ENCODE data around the gene POF1B. TPM values are rescaled to one million over a fixed set of nuclear protein-coding genes. Genes with fewer than 3 reads are reported as not detected.

POF1B gene
- total RNA-seq, 1 experiment from 2014 or later = not detected

DNA sequence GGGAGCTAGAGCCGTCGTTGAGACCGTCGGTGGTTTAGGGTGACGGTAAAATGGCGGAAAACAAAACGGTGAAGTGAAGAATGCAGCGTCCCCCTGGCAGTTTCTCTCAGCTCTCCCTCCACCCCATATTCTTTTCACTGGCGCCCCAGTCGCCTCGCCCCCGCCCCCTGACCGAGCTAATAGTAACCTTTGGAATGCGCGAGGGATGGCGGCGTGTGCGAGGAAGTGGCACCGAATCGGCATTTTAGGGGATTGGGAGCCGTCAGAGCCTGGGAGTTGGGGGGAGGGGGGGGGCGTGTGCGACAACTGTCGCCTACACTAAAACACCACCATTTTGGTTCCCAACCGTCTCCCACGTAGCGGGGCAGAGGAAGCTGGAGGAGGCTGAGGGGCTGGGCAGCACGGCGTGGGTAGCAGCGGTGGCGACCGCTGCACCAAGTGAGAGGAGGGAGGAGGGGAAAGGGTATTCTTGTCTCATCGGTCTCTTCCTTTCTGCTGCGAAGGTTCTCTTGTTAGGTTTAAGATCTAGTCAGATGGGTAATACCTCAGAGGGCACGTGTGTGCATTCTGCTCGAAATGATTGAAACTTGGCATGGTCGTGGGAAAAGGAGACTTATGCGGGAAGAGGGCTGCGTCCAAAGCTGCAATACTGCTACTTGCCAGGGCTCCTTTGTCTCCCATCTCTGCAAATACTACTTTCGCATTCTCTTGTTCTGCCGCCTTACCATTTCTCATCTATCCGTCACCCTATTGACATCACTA is 134.8 kb downstream of the POF1B start:
- POLR2A ChIA-PET (ENCODE audit: unreplicated experiment) = interaction anchor here (0.5 kb wide), 1 partner anchor 273 kb away, joined by 9 read pairs; no protein-coding TSS in a partner anchor
- Histone ChIP-seq H3K79me2 (ENCODE audit: low read length) (no peaks in the 10 kb centered on the region), H3K4me3 (ENCODE audit: low read length) (peak overlapping the region; percentile 71), H3K9ac (ENCODE audit: low read length) (peak overlapping the region; percentile 29), H3K4me2 (ENCODE audit: low read length) (peak overlapping the region; percentile 90), H3K4me1 (ENCODE audit: insufficient read depth, low read length) (no peaks in the 10 kb centered on the region), H3K27me3 (ENCODE audit: low read length) (peaks cover 18% of the 10 kb centered on the region), H2AFZ (ENCODE audit: low read length) (peak overlapping the region; percentile 93), H3K36me3 (ENCODE audit: low read depth, low read length) (no peaks in the 10 kb centered on the region), H3K27ac (ENCODE audit: low read length) (no peak overlapping the region), H3K9me3 (ENCODE audit: low read length) (no peaks in the 10 kb centered on the region), H3K9me2 (replicated peaks; ENCODE audit: low read length) (no peaks in the 10 kb centered on the region), H4K20me1 (ENCODE audit: low read length) (no peaks in the 10 kb centered on the region), H3F3A (ENCODE audit: low read length, unreplicated experiment) (no peaks in the 10 kb centered on the region)
- TSS peak; percentile 33 for BruUV-seq (replicated peaks)
- DNase-seq = no peak
- ATAC-seq = peak; percentile 47
- intact Hi-C loops (cut with micrococcal nuclease) = no loop called here
- TF ChIP-seq EZH2phosphoT487 (IDR thresholded peaks at IDR 0.05; ENCODE audit: borderline replicate concordance, low read length) = no peak
- TF ChIP-seq CTCF (conservative IDR thresholded peaks at IDR 0.05; ENCODE audit: low read depth, low read length) = no peak
- no peak for TF ChIP-seq EZH2 (IDR thresholded peaks at IDR 0.05; ENCODE audit: low read length, unreplicated experiment)
- CTCF ChIA-PET = no interaction called here

GRCh38 chrX:85243761-85244449 is 135.6 kb downstream of the POF1B start, which contains the start of the genes SATL1 and ZNF711:
Gene SATL1 (minus strand): TSS chrX:85243779. CDS start chrX:85108968, 134,811 bp downstream.
Gene ZNF711 (plus strand): TSS chrX:85243991. CDS start chrX:85247573, 3,582 bp downstream.
- Histone ChIP-seq H3K27ac (ENCODE audit: low read length) (no peak within 1 kb of the TSS), H3K4me3 (ENCODE audit: low read length) (peak within 1 kb of the TSS; percentile 71), H3F3A (ENCODE audit: low read length, unreplicated experiment) (no peaks in the 10 kb centered on the region), H3K27me3 (ENCODE audit: low read length) (peaks cover 18% of the 10 kb centered on the region), H3K36me3 (ENCODE audit: low read depth, low read length) (no peaks in the 10 kb centered on the region), H3K4me2 (ENCODE audit: low read length) (peak within 1 kb of the TSS; percentile 90), H3K9me3 (ENCODE audit: low read length) (no peaks in the 10 kb centered on the region), H3K4me1 (ENCODE audit: insufficient read depth, low read length) (no peaks in the 10 kb centered on the region), H3K9ac (ENCODE audit: low read length) (peak within 1 kb of the TSS; percentile 29), H3K79me2 (ENCODE audit: low read length) (no peaks in the 10 kb centered on the region), H3K9me2 (replicated peaks; ENCODE audit: low read length) (no peaks in the 10 kb centered on the region), H4K20me1 (ENCODE audit: low read length) (no peaks in the 10 kb centered on the region), H2AFZ (ENCODE audit: low read length) (peak within 1 kb of the TSS; percentile 93)
- ATAC-seq (peak; percentile 75), DNase-seq (no peak)
- TF ChIP-seq EZH2phosphoT487 (IDR thresholded peaks at IDR 0.05; ENCODE audit: borderline replicate concordance, low read length) = no peak
- TF ChIP-seq EZH2 (IDR thresholded peaks at IDR 0.05; ENCODE audit: low read length, unreplicated experiment) = no peak
- no peak for TF ChIP-seq CTCF (conservative IDR thresholded peaks at IDR 0.05; ENCODE audit: low read depth, low read length)
- ChIA-PET POLR2A (ENCODE audit: unreplicated experiment) (interaction anchor here (0.5 to 0.6 kb wide), 2 partner anchors 133 to 681 kb away, joined by 3 to 4 read pairs; no protein-coding TSS in a partner anchor), CTCF (no interaction called here)
- intact Hi-C loops (cut with micrococcal nuclease) = no loop called here
- no TSS peak for BruUV-seq (replicated peaks)

Data from PC-3 (cell line).